Fibroblast of pulmonary artery (primary cell): ENCODE data around the gene ACOXL.

ENCODE experiments used
- DNase-seq: peaks from one replicate; pipeline ENCODE4 v3.0.0-alpha.2; 2010; ENCODE audit warnings: low read depth
- H3K4me3 ChIP-seq: replicated peaks from 2 replicates; pipeline ENCODE4 v1.5.1; 2011; ENCODE audit warnings: low read depth, mild to moderate bottlenecking, control low read depth, low read length, moderate library complexity
- CTCF ChIP-seq: IDR thresholded peaks from 2 replicates; pipeline ENCODE4 v1.5.1; 2011; ENCODE audit warnings: mild to moderate bottlenecking, control low read depth, low read length, inconsistent platforms; ENCODE audit errors: missing control alignments

ACOXL gene

GRCh38 chr2:110716959-110717645, 15.3 kb upstream of the ACOXL start:
- DNase-seq, result peak; percentile 14
- TF ChIP-seq CTCF, result no peak
- no peak overlapping the region for H3K4me3 ChIP-seq

GRCh38 chr2:110717734-110718133, 14.6 kb upstream of the ACOXL start:
- no peak for TF ChIP-seq CTCF
- no peak overlapping the region for H3K4me3 ChIP-seq
- peak; percentile 41 for DNase-seq

GRCh38 chr2:110718382-110718781, 14.0 kb upstream of the ACOXL start:
- no peak for TF ChIP-seq CTCF
- H3K4me3 ChIP-seq, result no peak overlapping the region
- no peak for DNase-seq

GRCh38 chr2:110718990-110719389, 13.4 kb upstream of the ACOXL start:
- H3K4me3 ChIP-seq, result no peak overlapping the region
- TF ChIP-seq CTCF, result no peak
- DNase-seq, result no peak

- no peak for DNase-seq
- TF ChIP-seq CTCF, result no peak
- H3K4me3 ChIP-seq, result no peak overlapping the region
Observed at GRCh38 chr2:110720547-110720946, 11.8 kb upstream of the ACOXL start.

GRCh38 chr2:110724820-110725219, 7.6 kb upstream of the ACOXL start:
- TF ChIP-seq CTCF, result no peak
- no peak overlapping the region for H3K4me3 ChIP-seq
- DNase-seq, result no peak

- no peak for DNase-seq
- no peak for TF ChIP-seq CTCF
- H3K4me3 ChIP-seq, result no peak overlapping the region
Observed at GRCh38 chr2:110725370-110725769, 7.0 kb upstream of the ACOXL start.
